Stimulated activated CD4-positive, alpha-beta T cell treated with anti-CD3 and anti-CD28 coated beads, Interleukin-4, amount 100 ng/mL, for 24 hours (primary cell): ENCODE results near the gene SUV39H2.
"Not testable (repeated sequence)": the region's sequence is repeated elsewhere in the genome, so short reads cannot be mapped to it uniquely, and the experiment has no call there.

ENCODE experiments used
- DNase-seq: peaks from one replicate; pipeline ENCODE4 v3.0.0-alpha.2; 2020

The SUV39H2 gene

GRCh38 chr10:14878266-14879123 is at the start of gene SUV39H2:
Gene SUV39H2, plus strand, starts transcription at chr10:14878866. Its CDS starts 23 bp downstream, at chr10:14878889.
- peak; percentile 93 for DNase-seq

GRCh38 chr10:14833106-14833505 is 45.6 kb upstream of the SUV39H2 start:
- no peak for DNase-seq

- DNase-seq, result no peak
Observed at GRCh38 chr10:14836208-14836607, 42.5 kb upstream of the SUV39H2 start.

- DNase-seq, result no peak
Observed at GRCh38 chr10:14837003-14837756, 41.5 kb upstream of the SUV39H2 start.

GRCh38 chr10:14837757-14838581 is 40.7 kb upstream of the SUV39H2 start, which contains the start of the genes CDNF, HSPA14 and MSANTD7:
Gene CDNF, minus strand, starts transcription at chr10:14838037. Its CDS starts 91 bp downstream, at chr10:14837946.
Gene HSPA14, plus strand, starts transcription at chr10:14838306. Its CDS starts 97 bp downstream, at chr10:14838403.
Gene MSANTD7, plus strand, starts transcription at chr10:14838306. Its CDS starts 3,979 bp downstream, at chr10:14842285.
- peak; percentile 99 for DNase-seq

- DNase-seq, result peak; percentile 22
Observed at GRCh38 chr10:14838582-14839304, 39.9 kb upstream of the SUV39H2 start.

GRCh38 chr10:14839305-14839695 is 39.4 kb upstream of the SUV39H2 start:
- DNase-seq, result no peak

- no peak for DNase-seq
Observed at GRCh38 chr10:14840178-14840577, 38.5 kb upstream of the SUV39H2 start.

GRCh38 chr10:14843327-14843988 is 35.2 kb upstream of the SUV39H2 start:
- no peak for DNase-seq

- no peak for DNase-seq
Observed at GRCh38 chr10:14844948-14845347, 33.7 kb upstream of the SUV39H2 start.

GRCh38 chr10:14852236-14852635 is 26.4 kb upstream of the SUV39H2 start:
- no peak for DNase-seq

- no peak for DNase-seq
Observed at GRCh38 chr10:14855453-14855852, 23.2 kb upstream of the SUV39H2 start.

GRCh38 chr10:14858338-14858960 is 20.2 kb upstream of the SUV39H2 start:
- DNase-seq, result no peak

GRCh38 chr10:14859043-14859442 is 19.6 kb upstream of the SUV39H2 start:
- DNase-seq, result no peak

GRCh38 chr10:14859775-14860174 is 18.9 kb upstream of the SUV39H2 start:
- DNase-seq, result no peak

GRCh38 chr10:14860791-14861190 is 17.9 kb upstream of the SUV39H2 start:
- DNase-seq, result no peak

- DNase-seq, result not testable (repeated sequence)
Observed at GRCh38 chr10:14864466-14864865, 14.2 kb upstream of the SUV39H2 start.

GRCh38 chr10:14864871-14865270 is 13.8 kb upstream of the SUV39H2 start:
- DNase-seq, result not testable (repeated sequence)

- no peak for DNase-seq
Observed at GRCh38 chr10:14873090-14873760, 5.4 kb upstream of the SUV39H2 start.

- DNase-seq, result no peak
Observed at GRCh38 chr10:14875941-14876340, 2.7 kb upstream of the SUV39H2 start.
